Astrocyte (in vitro differentiated cells and primary cell): ENCODE results near the gene NR2F2. TPM values are rescaled to one million over a fixed set of nuclear protein-coding genes. Genes with fewer than 3 reads are reported as not detected.

ENCODE experiments used
- DNase-seq: peaks from one replicate; pipeline ENCODE4 v3.0.0-alpha.2; 2010; ENCODE audit warnings: low read depth
- FAIRE-seq: peaks from 2 replicates; lab custom pipeline; 2011; peaks lifted over from hg19 to GRCh38; lab: Jason Lieb, UNC
- H2AFZ ChIP-seq: 2 replicates; pipeline ENCODE4 v1.6.0; 2012; ENCODE audit warnings: low read depth, low read length, inconsistent platforms
- H3K27ac ChIP-seq: 2 replicates; pipeline ENCODE4 v1.5.1; 2011; ENCODE audit warnings: low read depth, low read length, inconsistent platforms
- H3K27me3 ChIP-seq: 2 replicates; pipeline ENCODE4 v1.6.0; 2011; ENCODE audit warnings: low read length, inconsistent platforms; ENCODE audit not compliant: insufficient read depth
- H3K36me3 ChIP-seq: 2 replicates; pipeline ENCODE4 v1.5.1; 2011; ENCODE audit warnings: low read length, inconsistent platforms; ENCODE audit not compliant: insufficient read depth
- H3K4me1 ChIP-seq: 2 replicates; pipeline ENCODE4 v1.5.1; 2011; ENCODE audit warnings: low read length, inconsistent platforms; ENCODE audit not compliant: insufficient read depth
- H3K4me2 ChIP-seq: 2 replicates; pipeline ENCODE4 v1.6.0; 2012; ENCODE audit warnings: low read length, inconsistent platforms
- H3K4me3 ChIP-seq: 2 replicates; pipeline ENCODE4 v1.5.1; 2011; ENCODE audit warnings: low read depth, mild to moderate bottlenecking, low read length, inconsistent platforms; ENCODE audit not compliant: insufficient read depth
- H3K79me2 ChIP-seq: 2 replicates; pipeline ENCODE4 v1.6.0; 2012; ENCODE audit warnings: mild to moderate bottlenecking, low read length, inconsistent platforms; ENCODE audit not compliant: insufficient read depth
- H3K9ac ChIP-seq: 2 replicates; pipeline ENCODE4 v1.6.0; 2012; ENCODE audit warnings: mild to moderate bottlenecking, low read length, inconsistent platforms
- H3K9me3 ChIP-seq: 2 replicates; pipeline ENCODE4 v1.5.1; 2012; ENCODE audit warnings: low read depth, mild to moderate bottlenecking, low read length, inconsistent platforms; ENCODE audit not compliant: insufficient read depth
- H4K20me1 ChIP-seq: 2 replicates; pipeline ENCODE4 v1.6.0; 2012; ENCODE audit warnings: low read length, inconsistent platforms; ENCODE audit not compliant: insufficient read depth
- H3K27ac Mint-ChIP-seq: one replicate; pipeline ENCODE4 v1.8.0; 2021; ENCODE audit warnings: mild to moderate bottlenecking, mixed read lengths; ENCODE audit not compliant: unreplicated experiment
- H3K27me3 Mint-ChIP-seq: one replicate; pipeline ENCODE4 v1.8.0; 2021; ENCODE audit warnings: low read depth, mixed read lengths; ENCODE audit not compliant: unreplicated experiment
- H3K36me3 Mint-ChIP-seq: one replicate; pipeline ENCODE4 v1.8.0; 2021; ENCODE audit warnings: low read depth, mixed read lengths; ENCODE audit not compliant: unreplicated experiment
- H3K4me1 Mint-ChIP-seq: one replicate; pipeline ENCODE4 v1.8.0; 2021; ENCODE audit warnings: low read depth, mixed read lengths; ENCODE audit not compliant: unreplicated experiment
- H3K4me3 Mint-ChIP-seq: one replicate; pipeline ENCODE4 v1.8.0; 2021; ENCODE audit warnings: mild to moderate bottlenecking, moderate library complexity, mixed read lengths; ENCODE audit not compliant: unreplicated experiment
- H3K9me3 Mint-ChIP-seq: one replicate; pipeline ENCODE4 v1.8.0; 2021; ENCODE audit warnings: mild to moderate bottlenecking, mixed read lengths; ENCODE audit not compliant: unreplicated experiment
- CTCF ChIP-seq: IDR thresholded peaks from 2 replicates; pipeline ENCODE4 v1.5.1; 2011; ENCODE audit warnings: low read depth, mild to moderate bottlenecking, inconsistent platforms, low read length, moderate library complexity; ENCODE audit not compliant: insufficient read depth
- EZH2 ChIP-seq: IDR thresholded peaks from 2 replicates; pipeline ENCODE4 v1.6.1; 2012; ENCODE audit warnings: mild to moderate bottlenecking, low read length, inconsistent platforms; ENCODE audit not compliant: insufficient read depth
- total RNA-seq: library from RNA; stranded (reverse); gene quantifications from 2 replicates; pipeline ENCODE4 v1.2.1, GENCODE V29; 2021

Gene NR2F2
- total RNA-seq, 1 donor from 2014 or later, result 75.8 TPM

GRCh38 chr15:96337365-96338023 is 7.0 kb downstream of the NR2F2 start:
- FAIRE-seq, result no peak
- Histone ChIP-seq H3K4me2 (peak overlapping the region; percentile 93), H3K4me1 (peaks cover 12% of the 10 kb centered on the region), H3K4me3 (peak overlapping the region; percentile 99), H4K20me1 (peaks cover 86% of the 10 kb centered on the region), H3K9ac (peak overlapping the region; percentile 96), H3K79me2 (peaks cover 99% of the 10 kb centered on the region), H3K36me3 (peaks cover 54% of the 10 kb centered on the region), H3K27me3 (no peaks in the 10 kb centered on the region), H2AFZ (no peak overlapping the region), H3K27ac (peak overlapping the region; percentile 86), H3K9me3 (no peaks in the 10 kb centered on the region)
- Mint-ChIP-seq H3K9me3 (peaks cover 7% of the 10 kb centered on the region), H3K36me3 (peaks cover 41% of the 10 kb centered on the region), H3K27me3 (peaks cover 29% of the 10 kb centered on the region), H3K27ac (no peak overlapping the region), H3K4me1 (peaks cover 39% of the 10 kb centered on the region), H3K4me3 (peak overlapping the region; percentile 99)
- peak; percentile 19 for DNase-seq
- TF ChIP-seq CTCF (no peak), EZH2 (no peak)

GRCh38 chr15:96338074-96338765 is 7.7 kb downstream of the NR2F2 start:
- Histone ChIP-seq H3K4me3 (peak overlapping the region; percentile 99), H3K27ac (peak overlapping the region; percentile 86)
- FAIRE-seq, result no peak

More at GRCh38 chr15:96338074-96338765, 7.7 kb downstream of the NR2F2 start:
- Histone ChIP-seq H3K27me3 (no peaks in the 10 kb centered on the region), H3K9ac (peak overlapping the region; percentile 96), H3K4me2 (peak overlapping the region; percentile 93), H3K9me3 (no peaks in the 10 kb centered on the region), H3K79me2 (peaks cover 99% of the 10 kb centered on the region), H2AFZ (no peak overlapping the region), H4K20me1 (peaks cover 79% of the 10 kb centered on the region), H3K4me1 (peaks cover 20% of the 10 kb centered on the region), H3K36me3 (peaks cover 59% of the 10 kb centered on the region)
- Mint-ChIP-seq H3K4me1 (peaks cover 47% of the 10 kb centered on the region), H3K27ac (no peak overlapping the region), H3K36me3 (peaks cover 47% of the 10 kb centered on the region), H3K9me3 (peaks cover 10% of the 10 kb centered on the region), H3K27me3 (peaks cover 36% of the 10 kb centered on the region), H3K4me3 (peak overlapping the region; percentile 99)
- no peak for TF ChIP-seq CTCF
- no peak for TF ChIP-seq EZH2
- DNase-seq, result no peak
